ENCODE measurements around the gene HDAC1.

Gene HDAC1

GRCh38 chr1:32372149-32372756 lies 80.4 kb downstream of the HDAC1 start:
- DNase-seq (ENCODE audit: low read depth): no peak
- H3K4me3 ChIP-seq (ENCODE audit: low read depth, low read length): no peak overlapping the region
- in situ Hi-C loops (cut with HindIII; ENCODE audit: low sequenced_read_pairs): loop anchor here (10.0 kb wide), 1 partner anchor 167 kb away; the partner anchor contains the start of genes CCDC28B, DCDC2B and IQCC
- TF ChIP-seq CTCF (IDR thresholded peaks at IDR 0.05; ENCODE audit: low read depth, low read length, missing control alignments): no peak

GRCh38 chr1:32373996-32374592 lies 82.2 kb downstream of the HDAC1 start:
- TF ChIP-seq CTCF (IDR thresholded peaks at IDR 0.05; ENCODE audit: low read depth, low read length, missing control alignments): no peak
- in situ Hi-C loops (cut with HindIII; ENCODE audit: low sequenced_read_pairs): loop anchor here (10.0 kb wide), 1 partner anchor 169 kb away; the partner anchor contains the start of genes CCDC28B, DCDC2B and IQCC
- DNase-seq (ENCODE audit: low read depth): no peak
- no peak overlapping the region for H3K4me3 ChIP-seq (ENCODE audit: low read depth, low read length)

GRCh38 chr1:32376199-32376598 lies 84.3 kb downstream of the HDAC1 start:
- no peak overlapping the region for H3K4me3 ChIP-seq (ENCODE audit: low read depth, low read length)
- in situ Hi-C loops (cut with HindIII; ENCODE audit: low sequenced_read_pairs): loop anchor here (10.0 kb wide), 1 partner anchor 171 kb away; the partner anchor contains the start of genes CCDC28B, DCDC2B and IQCC
- TF ChIP-seq CTCF (IDR thresholded peaks at IDR 0.05; ENCODE audit: low read depth, low read length, missing control alignments): no peak
- DNase-seq (ENCODE audit: low read depth): no peak

DNA sequence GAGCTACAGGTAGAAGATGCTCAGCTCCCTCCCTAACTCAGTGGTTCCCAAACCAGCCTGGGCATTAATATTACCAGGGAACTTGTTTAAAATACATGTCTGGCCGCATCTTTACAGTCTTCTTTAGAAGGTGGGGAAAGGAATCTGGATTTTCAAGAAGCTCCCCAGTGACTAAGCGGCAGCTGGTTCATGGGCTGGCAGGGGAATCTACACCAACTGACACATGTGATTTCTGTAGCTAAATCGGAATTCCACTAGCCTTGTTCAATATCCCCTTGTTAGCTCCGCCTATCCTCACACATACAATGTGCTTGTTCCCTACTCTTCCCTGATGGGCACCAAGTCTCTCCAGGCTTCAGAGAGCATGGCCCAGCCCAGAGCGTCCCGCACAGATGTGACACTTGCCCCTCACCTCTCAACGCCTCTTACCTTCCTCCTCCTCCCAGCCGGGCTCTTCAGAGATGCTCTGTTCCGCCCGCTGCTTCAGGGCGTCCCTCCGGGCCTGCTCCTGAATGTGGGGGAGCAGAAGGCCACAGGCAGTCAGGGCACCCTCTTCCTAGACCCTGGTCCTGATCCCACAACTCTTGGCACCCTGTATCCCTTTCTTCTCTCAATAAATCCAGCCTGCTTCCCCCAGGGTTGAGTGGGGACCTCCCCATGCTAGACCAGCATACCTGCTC lies 85.8 kb downstream of the HDAC1 start:
- no peak for TF ChIP-seq CTCF (IDR thresholded peaks at IDR 0.05; ENCODE audit: low read depth, low read length, missing control alignments)
- in situ Hi-C loops (cut with HindIII; ENCODE audit: low sequenced_read_pairs): loop anchor here (10.0 kb wide), 1 partner anchor 173 kb away; the partner anchor contains the start of genes CCDC28B, DCDC2B and IQCC
- no peak overlapping the region for H3K4me3 ChIP-seq (ENCODE audit: low read depth, low read length)
- DNase-seq (ENCODE audit: low read depth): no peak

DNA sequence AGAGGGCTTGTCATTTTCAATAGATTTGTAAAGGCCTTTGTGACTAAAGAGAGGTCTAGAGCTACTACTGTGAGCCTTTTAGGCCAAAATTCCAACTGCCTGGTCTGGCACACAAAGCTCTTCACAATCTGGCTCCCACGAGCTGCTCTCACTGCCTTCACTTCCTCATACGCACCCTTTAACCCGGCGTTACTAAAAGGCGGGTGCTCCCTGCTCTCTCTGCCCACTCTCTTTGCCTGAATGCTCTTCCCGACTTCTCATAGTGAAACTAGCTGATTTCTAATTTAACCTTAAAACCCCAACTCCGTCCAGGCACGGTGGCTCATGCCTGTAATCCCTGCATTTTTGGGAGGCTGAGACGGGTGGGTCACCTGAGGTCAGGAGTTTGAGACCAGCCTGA lies 88.2 kb downstream of the HDAC1 start:
- no peak overlapping the region for H3K4me3 ChIP-seq (ENCODE audit: low read depth, low read length)
- TF ChIP-seq CTCF (IDR thresholded peaks at IDR 0.05; ENCODE audit: low read depth, low read length, missing control alignments): no peak
- in situ Hi-C loops (cut with HindIII; ENCODE audit: low sequenced_read_pairs): no loop called here
- DNase-seq (ENCODE audit: low read depth): no peak
